BJ (cell line): Measurements from ENCODE around the gene SPATA16. TPM values are rescaled to one million over a fixed set of nuclear protein-coding genes. Genes with fewer than 3 reads are reported as not detected.

ENCODE experiments used
- CTCF ChIA-PET: fragments of 350-600 bp; formaldehyde crosslinking; extraction: SDS; loops from one replicate; lab custom pipeline; 2021; ENCODE audit warnings: antibody characterized with exemption, inconsistent platforms; lab: Yijun Ruan, JAX
- POLR2A ChIA-PET: fragments of 300-600 bp; sonication (Branson Sonifier 250); formaldehyde crosslinking; extraction: SDS; loops from one replicate; lab custom pipeline; 2021; ENCODE audit warnings: antibody characterized with exemption; lab: Charles Lee
- DNase-seq: peaks from one replicate; pipeline ENCODE4 v3.0.0-alpha.2; 2011; ENCODE audit warnings: low read depth
- H3K27me3 ChIP-seq: 2 replicates; pipeline ENCODE4 v1.6.0; 2011; ENCODE audit warnings: low read length; ENCODE audit not compliant: control insufficient read depth, insufficient read depth
- H3K36me3 ChIP-seq: 2 replicates; pipeline ENCODE4 v1.5.1; 2011; ENCODE audit warnings: low read length; ENCODE audit not compliant: control insufficient read depth, insufficient read depth
- H3K4me3 ChIP-seq: 2 replicates; pipeline ENCODE4 v1.5.1; 2011; ENCODE audit warnings: low read depth, mild to moderate bottlenecking, control low read depth, low read length
- CTCF ChIP-seq: IDR thresholded peaks from 2 replicates; pipeline ENCODE4 v1.5.1; 2011; ENCODE audit warnings: low read depth, mild to moderate bottlenecking, control low read depth, inconsistent platforms, low read length, moderate library complexity; ENCODE audit not compliant: insufficient read depth
- polyA plus RNA-seq: library from polyadenylated mRNA; depleted of rRNA; stranded (reverse); fragments of >200 nt; gene quantifications from 2 replicates; pipeline ENCODE4 v1.2.3, GENCODE V29; 2011

The SPATA16 gene
- polyA plus RNA-seq, 1 experiment: not detected

DNA sequence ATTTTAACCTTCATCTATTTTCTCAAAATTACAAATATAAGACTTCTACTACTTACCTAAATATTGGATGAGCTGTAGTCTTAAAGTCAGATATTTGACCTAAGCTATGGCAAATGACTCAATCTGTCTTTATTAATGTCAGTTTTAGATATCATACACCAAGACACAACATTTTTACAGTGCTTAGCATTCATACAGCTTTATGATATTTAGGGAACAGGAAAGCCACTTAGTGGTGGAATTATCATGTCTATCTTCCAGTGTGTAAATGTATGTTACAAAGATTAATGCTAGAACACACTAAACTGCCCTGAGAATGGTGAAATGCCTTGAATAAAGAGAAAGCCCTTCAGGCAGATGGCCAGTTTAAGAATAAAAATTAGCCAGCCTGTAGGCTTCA is 135.0 kb downstream of the SPATA16 start:
- H3K4me3 ChIP-seq: no peak overlapping the region
- no peak for TF ChIP-seq CTCF

GRCh38 chr3:173004681-173005080 is 136.4 kb downstream of the SPATA16 start:
- no peaks in the 10 kb centered on the region for H3K27me3 ChIP-seq
- H3K36me3 ChIP-seq: no peaks in the 10 kb centered on the region
- H3K4me3 ChIP-seq: no peak overlapping the region
- POLR2A ChIA-PET: no interaction called here
- CTCF ChIA-PET: no interaction called here
- no peak for DNase-seq
- TF ChIP-seq CTCF: no peak

More for the DNA sequence above, 135.0 kb downstream of the SPATA16 start:
- no peak for DNase-seq
- Histone ChIP-seq H3K27me3 (no peaks in the 10 kb centered on the region), H3K36me3 (no peaks in the 10 kb centered on the region)
- POLR2A ChIA-PET: no interaction called here
- CTCF ChIA-PET: no interaction called here

DNA sequence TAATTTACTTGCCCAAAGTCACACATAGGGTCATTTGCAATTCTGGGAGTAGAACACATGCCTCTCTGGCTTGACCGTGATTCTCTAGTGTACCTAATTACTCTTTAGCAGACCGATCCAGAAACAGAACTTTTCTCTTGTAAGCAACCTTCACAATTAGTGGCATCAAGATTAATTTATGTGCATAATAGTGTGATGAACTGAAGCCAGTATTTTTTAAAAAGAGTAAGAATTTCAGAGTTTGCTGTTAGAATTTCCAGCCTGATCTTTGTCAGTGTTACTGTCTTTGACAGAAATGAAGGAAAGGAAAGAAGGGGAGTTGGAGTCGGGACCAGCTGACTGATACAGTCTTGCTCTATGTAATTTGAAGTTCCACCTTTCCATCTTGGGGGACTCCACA is 137.1 kb downstream of the SPATA16 start:
- ChIA-PET POLR2A (no interaction called here), CTCF (no interaction called here)
- no peak for TF ChIP-seq CTCF
- H3K27me3 ChIP-seq: no peaks in the 10 kb centered on the region
- no peak for DNase-seq
- H3K36me3 ChIP-seq: no peaks in the 10 kb centered on the region
- H3K4me3 ChIP-seq: no peak overlapping the region

GRCh38 chr3:173003471-173003870 is 137.6 kb downstream of the SPATA16 start:
- no peaks in the 10 kb centered on the region for H3K36me3 ChIP-seq
- no peaks in the 10 kb centered on the region for H3K27me3 ChIP-seq
- ChIA-PET CTCF (no interaction called here), POLR2A (no interaction called here)
- no peak for DNase-seq
- H3K4me3 ChIP-seq: no peak overlapping the region
- no peak for TF ChIP-seq CTCF

GRCh38 chr3:173001622-173002021 is 139.4 kb downstream of the SPATA16 start:
- no peak for DNase-seq
- H3K27me3 ChIP-seq: no peaks in the 10 kb centered on the region
- ChIA-PET CTCF (interaction anchor here (1.1 kb wide), 1 partner anchor 15 kb away, joined by 3 read pairs; no protein-coding TSS in a partner anchor), POLR2A (no interaction called here)
- no peak overlapping the region for H3K4me3 ChIP-seq
- no peaks in the 10 kb centered on the region for H3K36me3 ChIP-seq
- no peak for TF ChIP-seq CTCF
